NT2/D1 (cell line): ENCODE data around the gene SLC30A1.

Experiments used
- SUZ12 ChIP-seq: IDR thresholded peaks from 2 replicates; pipeline ENCODE4 v1.6.1; 2011; ENCODE audit not compliant: insufficient read length, insufficient read depth; ENCODE audit errors: extremely low read depth
- YY1 ChIP-seq: IDR thresholded peaks from 2 replicates; pipeline ENCODE4 v1.6.1; 2011; ENCODE audit not compliant: insufficient read length, insufficient read depth
- ZNF274 ChIP-seq: IDR thresholded peaks from 2 replicates; pipeline ENCODE4 v1.6.1; 2011; ENCODE audit warnings: mild to moderate bottlenecking, low read depth, low read length

- TF ChIP-seq SUZ12 = no peak
- TF ChIP-seq YY1 = no peak
- TF ChIP-seq ZNF274 = no peak
Measured at GRCh38 chr1:211601159-211601558, 22.2 kb upstream of the SLC30A1 start.
